ENCODE measurements around the gene CLEC18A. TPM values are rescaled to one million over a fixed set of nuclear protein-coding genes. Genes with fewer than 3 reads are reported as not detected.
"Not testable (repeated sequence)": the region's sequence is repeated elsewhere in the genome, so short reads cannot be mapped to it uniquely, and the experiment has no call there.

CLEC18A gene
- total and polyA plus RNA-seq, 2 of the 8 experiments (the other 6 are each of a cell fraction or from before 2014, with no cell fraction given): 1.3 to 1.4 TPM

- CTCF ChIA-PET (ENCODE audit: partially characterized antibody); FAIRE-seq; H2BK5ac ChIP-seq (ENCODE audit: low read depth, low read length); H3K23me2 ChIP-seq (ENCODE audit: low read depth, low read length); H2BK20ac ChIP-seq (ENCODE audit: low read length); H3K56ac ChIP-seq (replicated peaks; ENCODE audit: insufficient read length, low read depth, low read length); H3K79me1 ChIP-seq (ENCODE audit: low read depth, low read length); H4K20me1 ChIP-seq (replicated peaks in 1 of 2; ENCODE audit: control insufficient read depth in 1 of 2, insufficient read depth in 2 of 2, low read length in 2 of 2); H3K9ac ChIP-seq (replicated peaks in 1 of 4; ENCODE audit: extremely low read depth in 1 of 4, low read depth in 3 of 4, low read length in 3 of 4); H4K8ac ChIP-seq (ENCODE audit: extremely low read depth, insufficient read depth, low read length); H4K91ac ChIP-seq (replicated peaks; ENCODE audit: insufficient read length, low read length); H3K9me3 ChIP-seq (ENCODE audit: insufficient read depth in 2 of 2, low read depth in 1 of 2, low read length in 1 of 2); H3K27me3 ChIP-seq (replicated peaks in 1 of 4; ENCODE audit: control insufficient read depth in 3 of 4, extremely low read depth in 1 of 4, insufficient read depth in 3 of 4, low read length in 3 of 4); H3K14ac ChIP-seq (ENCODE audit: insufficient read length); H3K18ac ChIP-seq (ENCODE audit: extremely low read depth, low read length); H3K4me3 ChIP-seq (ENCODE audit: extremely low read depth in 1 of 4, insufficient read depth in 2 of 4, low read depth in 3 of 4, low read length in 4 of 4); H3K27ac ChIP-seq (ENCODE audit: low read depth, low read length); H2AK5ac ChIP-seq (ENCODE audit: low read depth, low read length); H3K36me3 ChIP-seq (ENCODE audit: control insufficient read depth in 2 of 4, insufficient read depth in 4 of 4, low read length in 3 of 4); H2AFZ ChIP-seq (ENCODE audit: low read length); H3K4ac ChIP-seq (replicated peaks; ENCODE audit: insufficient read length, low read depth, low read length); H2BK120ac ChIP-seq (replicated peaks; ENCODE audit: low read depth, low read length); H4K5ac ChIP-seq (ENCODE audit: insufficient read length, low read depth, low read length); H3K79me2 ChIP-seq (ENCODE audit: control insufficient read depth in 1 of 2, insufficient read depth in 2 of 2, low read length in 2 of 2); POLR2A ChIA-PET (ENCODE audit: partially characterized antibody); H2BK15ac ChIP-seq (ENCODE audit: low read length); H2BK12ac ChIP-seq (ENCODE audit: low read depth, low read length); H3K4me1 ChIP-seq (replicated peaks in 1 of 4; ENCODE audit: control insufficient read depth in 3 of 4, insufficient read depth in 4 of 4, low read length in 3 of 4); H3K23ac ChIP-seq (ENCODE audit: insufficient read length); H3K4me2 ChIP-seq (ENCODE audit: insufficient read depth in 1 of 2, low read depth in 2 of 2, low read length in 2 of 2); DNase-seq (ENCODE audit: low read depth in 1 of 2, low spot score in 2 of 2): not testable (repeated sequence)
- no CpG with 5 or more reads among the region's 5 CpGs for WGBS, 2 experiments (ENCODE audit: extremely low coverage in 1 of 2, insufficient coverage in 1 of 2, insufficient read length in 1 of 2, insufficient replicate concordance in 2 of 2, low coverage in 1 of 2, low lambda C conversion rate in 2 of 2, missing lambda C conversion rate in 1 of 2)
These were observed 16.6 kb downstream of the CLEC18A start for GRCh38 chr16:69967688-69968087.

- CTCF ChIA-PET (ENCODE audit: partially characterized antibody); H3K79me2 ChIP-seq (ENCODE audit: control insufficient read depth in 1 of 2, insufficient read depth in 2 of 2, low read length in 2 of 2); H3K9me3 ChIP-seq (ENCODE audit: insufficient read depth in 2 of 2, low read depth in 1 of 2, low read length in 1 of 2); H2BK20ac ChIP-seq (ENCODE audit: low read length); H3K4me1 ChIP-seq (replicated peaks in 1 of 4; ENCODE audit: control insufficient read depth in 3 of 4, insufficient read depth in 4 of 4, low read length in 3 of 4); H3K79me1 ChIP-seq (ENCODE audit: low read depth, low read length); H2BK120ac ChIP-seq (replicated peaks; ENCODE audit: low read depth, low read length); H3K36me3 ChIP-seq (ENCODE audit: control insufficient read depth in 2 of 4, insufficient read depth in 4 of 4, low read length in 3 of 4); H3K23me2 ChIP-seq (ENCODE audit: low read depth, low read length); H4K20me1 ChIP-seq (replicated peaks in 1 of 2; ENCODE audit: control insufficient read depth in 1 of 2, insufficient read depth in 2 of 2, low read length in 2 of 2); H2BK5ac ChIP-seq (ENCODE audit: low read depth, low read length); H4K8ac ChIP-seq (ENCODE audit: extremely low read depth, insufficient read depth, low read length); H2AFZ ChIP-seq (ENCODE audit: low read length); H3K4ac ChIP-seq (replicated peaks; ENCODE audit: insufficient read length, low read depth, low read length); H2BK15ac ChIP-seq (ENCODE audit: low read length); H3K14ac ChIP-seq (ENCODE audit: insufficient read length); H4K5ac ChIP-seq (ENCODE audit: insufficient read length, low read depth, low read length); H3K27ac ChIP-seq (ENCODE audit: low read depth, low read length); H3K4me3 ChIP-seq (ENCODE audit: extremely low read depth in 1 of 4, insufficient read depth in 2 of 4, low read depth in 3 of 4, low read length in 4 of 4); H4K91ac ChIP-seq (replicated peaks; ENCODE audit: insufficient read length, low read length); H3K9ac ChIP-seq (replicated peaks in 1 of 4; ENCODE audit: extremely low read depth in 1 of 4, low read depth in 3 of 4, low read length in 3 of 4); H3K18ac ChIP-seq (ENCODE audit: extremely low read depth, low read length); H3K27me3 ChIP-seq (replicated peaks in 1 of 4; ENCODE audit: control insufficient read depth in 3 of 4, extremely low read depth in 1 of 4, insufficient read depth in 3 of 4, low read length in 3 of 4); H3K23ac ChIP-seq (ENCODE audit: insufficient read length); DNase-seq (ENCODE audit: low read depth in 1 of 2, low spot score in 2 of 2); H2BK12ac ChIP-seq (ENCODE audit: low read depth, low read length); FAIRE-seq; POLR2A ChIA-PET (ENCODE audit: partially characterized antibody); H3K56ac ChIP-seq (replicated peaks; ENCODE audit: insufficient read length, low read depth, low read length); H3K4me2 ChIP-seq (ENCODE audit: insufficient read depth in 1 of 2, low read depth in 2 of 2, low read length in 2 of 2); H2AK5ac ChIP-seq (ENCODE audit: low read depth, low read length): not testable (repeated sequence)
- no CpG with 5 or more reads among the region's 10 CpGs for WGBS, 2 experiments (ENCODE audit: extremely low coverage in 1 of 2, insufficient coverage in 1 of 2, insufficient read length in 1 of 2, insufficient replicate concordance in 2 of 2, low coverage in 1 of 2, low lambda C conversion rate in 2 of 2, missing lambda C conversion rate in 1 of 2)
These were observed 17.0 kb downstream of the CLEC18A start for GRCh38 chr16:69968125-69968524.

Data from H1 (cell line).